GM12891 (cell line): ENCODE measurements around the gene METTL9.

Experiments used
- POLR2A ChIP-seq: IDR thresholded peaks from 2 replicates; pipeline ENCODE4 v1.6.1; 2011; ENCODE audit warnings: low read depth, low read length, control low read depth
- POLR2AphosphoS5 ChIP-seq: IDR thresholded peaks from 2 replicates; pipeline ENCODE4 v1.6.1; 2011; ENCODE audit warnings: low read depth, low read length, control low read depth

- no peak for TF ChIP-seq POLR2AphosphoS5
- TF ChIP-seq POLR2A = no peak
These were observed 53.1 kb downstream of the METTL9 start, which contains the start of gene IGSF6 for GRCh38 chr16:21652453-21652852.
